Posterior cingulate gyrus (tissue), 11 donors: ENCODE measurements around the gene PTGIS.
A peak's percentile ranks its signal among the peaks of the same experiment; 100 is the strongest.
"Not testable (repeated sequence)": the region's sequence is repeated elsewhere in the genome, so short reads cannot be mapped to it uniquely, and the experiment has no call there.

Experiments used
- DNase-seq, 10 donors: peaks; one replicate each; pipeline versions ENCODE4 v3.0.0 to v3.0.0-alpha.2; 2020 to 2021; ENCODE audit warnings: mixed read lengths in 3 of 10
- intact Hi-C: fragments of 100-400 bp; cut with DNase I; formaldehyde crosslinking; loops from one replicate; pipeline ENCODE4 v1.15.1; 2023

Gene PTGIS

DNA sequence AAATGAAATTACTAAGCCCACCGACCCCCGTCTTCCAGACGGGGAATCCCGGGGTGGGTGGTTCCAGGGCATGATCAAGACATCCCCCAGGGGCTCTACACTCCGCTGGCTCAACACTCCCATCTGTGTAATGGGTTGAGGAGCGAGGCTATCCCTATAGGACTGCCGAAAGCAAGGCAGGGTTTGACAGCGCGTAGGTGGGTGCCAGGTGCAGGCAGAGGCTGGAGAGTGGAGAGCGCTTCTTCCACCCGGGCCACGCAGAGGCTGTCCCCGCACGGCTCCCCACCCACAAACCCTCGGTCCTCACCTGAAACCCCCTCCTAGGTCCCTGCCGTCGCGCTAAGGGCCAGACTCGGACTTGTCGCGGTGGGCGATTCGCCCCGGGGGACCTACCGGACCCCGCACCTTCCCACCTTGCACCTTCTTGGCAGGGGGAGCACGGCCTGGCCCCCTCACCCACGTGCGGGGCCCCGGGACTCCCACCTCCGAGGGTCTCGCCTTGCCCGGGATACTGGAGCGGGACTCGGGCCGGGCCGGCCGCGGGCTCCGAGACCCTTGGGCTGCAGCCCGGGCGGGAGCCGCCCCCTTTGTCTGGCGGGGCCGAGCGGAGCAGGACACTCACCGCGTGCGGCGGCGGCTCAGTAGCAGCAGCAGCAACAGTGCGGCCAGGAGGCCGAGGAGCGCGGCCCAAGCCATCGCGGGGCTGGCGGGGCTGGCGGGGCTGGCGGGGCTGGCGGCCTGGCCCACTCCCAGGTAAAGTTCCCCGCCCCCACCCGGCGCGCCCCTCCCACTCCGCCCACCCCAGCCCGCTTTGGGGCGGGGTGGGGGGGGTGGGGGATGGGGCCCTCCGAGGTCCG is at the start of gene PTGIS:
Gene PTGIS, minus strand, starts transcription at position 717 of the 857 bp plus-strand sequence. Its CDS starts 21 bp downstream, at position 696.
- intact Hi-C loops: no loop called here
- DNase-seq: no peak

GRCh38 chr20:49617394-49617793 is 49.5 kb upstream of the PTGIS start:
- peak in 1 of 10 donors; percentile 11 for DNase-seq
- intact Hi-C loops: not testable (repeated sequence)

- intact Hi-C loops: no loop called here
Observed at GRCh38 chr20:49616154-49617007, 48.4 kb upstream of the PTGIS start.

DNA sequence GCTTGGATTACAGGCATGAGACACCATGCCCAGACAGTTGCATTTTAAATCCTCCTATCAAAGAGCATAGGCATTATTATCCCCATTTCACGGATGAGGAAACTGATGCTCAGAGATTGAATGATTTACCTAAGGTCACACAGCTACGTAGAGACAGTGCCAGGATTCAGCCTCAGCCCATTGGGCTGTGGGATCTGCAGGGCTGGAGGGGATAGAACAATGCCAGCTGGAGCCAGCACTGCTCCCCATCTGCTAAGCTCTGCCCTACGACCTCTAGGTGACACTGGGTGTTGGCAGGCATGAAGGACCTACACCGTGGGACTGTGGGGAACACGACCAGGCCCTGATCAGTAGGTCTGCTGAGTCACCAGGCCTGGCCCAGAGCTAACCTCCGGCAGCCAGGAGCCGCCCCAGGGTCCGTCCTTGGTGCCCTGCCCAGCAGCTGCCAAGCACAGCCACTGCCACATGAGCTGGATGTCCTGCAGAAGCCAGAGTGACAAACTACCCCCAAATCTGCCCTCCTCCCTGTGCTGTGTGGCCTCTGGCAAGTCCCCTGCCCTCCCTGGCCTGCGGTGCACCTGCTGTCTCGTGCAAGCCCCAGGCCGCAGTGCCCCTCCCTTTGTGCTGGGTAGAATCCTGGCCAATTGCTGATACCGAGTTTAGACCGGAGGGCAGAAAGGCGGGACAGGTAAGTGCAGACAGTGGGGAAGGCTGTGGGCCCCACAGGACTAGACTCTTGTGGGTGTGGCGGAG is 47.6 kb upstream of the PTGIS start:
- peak in 6 of 10 donors; percentile 7 to 89 (median 40) for DNase-seq
- intact Hi-C loops: no loop called here

More at GRCh38 chr20:49616154-49617007, 48.4 kb upstream of the PTGIS start:
- peak in 1 of 10 donors; percentile 39 for DNase-seq

DNA sequence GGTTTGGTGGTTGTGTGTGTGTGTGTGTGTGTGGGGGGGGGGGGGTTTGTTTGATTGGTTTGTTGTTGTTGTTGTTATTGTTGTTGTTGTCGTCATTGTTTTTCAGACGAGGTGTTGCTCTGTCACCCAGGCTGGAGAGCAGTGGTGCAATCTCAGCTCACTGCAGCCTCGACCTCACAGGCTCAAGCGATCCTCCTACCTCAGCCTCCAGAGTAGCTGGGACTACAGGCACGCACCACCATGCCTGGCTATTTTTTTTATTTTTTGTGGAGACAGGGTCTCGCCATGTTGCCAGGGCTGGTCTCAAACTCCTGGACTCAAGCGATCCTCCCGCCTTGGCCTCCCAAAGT is 47.1 kb upstream of the PTGIS start:
- intact Hi-C loops: not testable (repeated sequence)
- peak in 1 of 10 donors; percentile 1 for DNase-seq

DNA sequence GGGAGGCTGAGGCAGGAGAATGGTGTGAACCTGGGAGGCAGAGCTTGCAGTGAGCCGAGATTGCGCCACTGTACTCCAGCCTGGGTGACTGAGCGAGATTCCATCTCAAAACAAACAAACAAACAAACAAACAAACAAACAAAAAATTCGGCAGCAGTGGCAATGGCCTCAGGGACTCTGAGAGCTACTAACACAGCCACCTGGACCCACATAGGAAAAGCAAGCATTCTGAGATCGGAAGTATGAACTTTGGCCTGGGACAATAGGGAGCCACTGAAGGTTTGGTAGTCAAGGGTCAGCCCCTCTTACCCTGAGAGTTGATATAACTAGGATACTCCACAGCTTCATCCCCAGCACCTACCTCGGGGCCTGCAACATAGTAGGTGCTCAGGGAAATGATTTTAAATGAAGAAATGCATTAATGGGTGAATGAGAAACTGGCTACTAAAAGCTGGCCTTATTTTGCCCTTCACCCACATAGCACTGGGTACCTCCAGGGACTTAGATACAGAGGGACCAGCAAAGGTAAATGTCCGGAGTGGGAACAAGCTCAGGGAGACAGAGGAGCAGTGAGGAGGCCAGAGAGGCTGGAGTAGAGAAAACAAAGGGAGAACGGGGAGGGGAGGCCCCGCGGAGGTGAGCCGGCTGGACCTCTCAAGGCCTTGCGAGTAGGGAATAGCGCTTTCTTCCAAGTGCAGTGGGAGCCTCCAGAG is 46.6 kb upstream of the PTGIS start:
- intact Hi-C loops: loop anchor here (5.0 kb wide), 2 partner anchors 98 to 458 kb away; partner anchors contain the start of gene B4GALT5
- DNase-seq: peak in 1 of 10 donors; percentile 16

- intact Hi-C loops: loop anchor here (1.0 to 5.0 kb wide), 3 partner anchors 100 to 460 kb away; partner anchors contain the start of gene B4GALT5
- peak; percentile 75 to 98 (median 88) for DNase-seq
Observed at GRCh38 chr20:49612127-49612738, 44.3 kb upstream of the PTGIS start.

- not testable (repeated sequence) for DNase-seq
- intact Hi-C loops: loop anchor here (1.0 to 5.0 kb wide), 6 partner anchors 101 to 461 kb away; partner anchors contain the start of gene B4GALT5
Observed at GRCh38 chr20:49611539-49612126, 43.7 kb upstream of the PTGIS start.

GRCh38 chr20:49610691-49611538 is 43.0 kb upstream of the PTGIS start:
- intact Hi-C loops: loop anchor here (1.0 to 5.0 kb wide), 5 partner anchors 101 to 461 kb away; partner anchors contain the start of gene B4GALT5
- peak; percentile 55 to 96 (median 81) for DNase-seq

GRCh38 chr20:49608752-49609670 is 41.1 kb upstream of the PTGIS start:
- intact Hi-C loops: loop anchor here (5.0 kb wide), 1 partner anchor 277 kb away; no protein-coding TSS in a partner anchor
- DNase-seq: peak; percentile 41 to 96 (median 68)

GRCh38 chr20:49607568-49607967 is 39.6 kb upstream of the PTGIS start:
- DNase-seq: no peak
- intact Hi-C loops: loop anchor here (2.0 to 5.0 kb wide), 2 partner anchors 67 to 275 kb away; no protein-coding TSS in a partner anchor

DNA sequence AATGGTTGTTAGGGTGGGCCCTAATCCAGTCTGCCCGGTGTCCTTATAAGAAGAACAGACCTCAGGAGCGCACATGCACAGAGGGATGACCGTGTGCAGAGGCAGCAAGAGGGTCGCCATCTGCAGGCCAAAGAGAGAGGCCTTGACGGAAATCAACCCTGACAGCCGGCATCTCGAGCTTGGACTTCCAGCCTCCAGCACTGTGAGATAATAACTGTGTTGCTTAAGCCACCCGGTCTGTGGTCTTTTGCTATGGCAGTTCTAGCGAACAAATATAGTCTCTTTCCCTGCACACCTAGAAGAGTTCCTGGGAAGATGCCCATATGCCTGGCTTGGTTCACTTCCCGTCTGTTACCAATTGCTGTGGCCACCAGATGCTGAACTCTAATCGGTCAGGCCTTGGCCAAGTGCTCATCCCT is 35.3 kb upstream of the PTGIS start:
- intact Hi-C loops: no loop called here
- DNase-seq: peak in 1 of 10 donors; percentile 40

GRCh38 chr20:49602345-49603208 is 34.6 kb upstream of the PTGIS start:
- peak in 1 of 10 donors; percentile 32 for DNase-seq
- intact Hi-C loops: no loop called here

- no peak for DNase-seq
- intact Hi-C loops: no loop called here
Observed at GRCh38 chr20:49601153-49601924, 33.4 kb upstream of the PTGIS start.

- intact Hi-C loops: no loop called here
Observed at GRCh38 chr20:49599746-49600113, 31.8 kb upstream of the PTGIS start.

More at GRCh38 chr20:49599746-49600113, 31.8 kb upstream of the PTGIS start:
- no peak for DNase-seq
